Measurements from ENCODE around the gene DNLZ. TPM values are rescaled to one million over a fixed set of nuclear protein-coding genes. Genes with fewer than 3 reads are reported as not detected.

Gene DNLZ
- total and polyA plus RNA-seq, 9 of the 15 experiments (the other 6 are each of a cell fraction or from before 2014, with no cell fraction given), result 0.17 to 44.6 (median 3.4) TPM

DNA sequence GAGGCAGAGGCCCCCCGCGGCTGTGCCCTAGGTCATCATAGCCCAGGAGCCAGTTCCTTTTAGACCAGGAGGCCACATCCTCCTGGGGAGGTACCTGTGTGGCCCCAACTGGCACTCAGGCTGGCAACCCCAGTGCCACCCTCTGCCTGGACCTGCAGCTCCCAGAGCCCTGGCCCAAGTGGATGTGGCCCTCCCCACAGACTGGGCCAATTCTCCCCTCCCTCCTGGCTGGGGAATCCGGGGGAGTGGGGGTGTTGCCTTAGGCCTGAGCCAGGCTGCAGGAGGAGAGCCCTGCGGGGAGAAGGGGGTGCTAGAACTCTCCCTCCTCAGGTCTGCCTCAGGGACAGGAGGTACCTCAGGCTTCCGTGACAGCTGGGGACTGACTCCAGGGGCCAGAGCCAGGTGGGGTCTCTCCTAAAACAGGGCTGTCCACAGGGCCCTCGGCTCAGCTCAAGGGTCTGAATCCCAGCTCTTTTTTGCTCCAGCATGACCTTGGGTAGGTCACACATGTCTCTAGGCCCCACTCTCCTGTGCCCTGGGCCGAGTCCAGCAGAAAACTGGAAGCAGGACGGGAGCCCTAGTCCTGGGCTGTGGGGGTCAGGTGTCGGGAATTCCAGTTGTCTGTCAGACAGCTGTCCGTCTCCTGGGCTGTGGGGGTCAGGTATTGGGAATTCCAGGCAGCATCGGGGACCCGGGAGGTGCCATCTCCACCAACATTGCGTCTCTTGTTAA, 9.6 kb downstream of the DNLZ start:
- Histone ChIP-seq H3K4me2 (ENCODE audit: insufficient read depth, low read length) (no peak overlapping the region), H3K79me2 (ENCODE audit: control insufficient read depth, insufficient read depth, low read length) (no peaks in the 10 kb centered on the region), H3K27ac (ENCODE audit: extremely low read depth, low read depth, low read length) (no peak overlapping the region), H3K4me3 (no peak overlapping the region), H3K9me3 (replicated peaks; ENCODE audit: control insufficient read depth, insufficient read depth, low read depth, low read length) (no peaks in the 10 kb centered on the region), H4K20me1 (replicated peaks; ENCODE audit: control insufficient read depth, insufficient read depth, low read length) (no peaks in the 10 kb centered on the region; the same call in 1 of the 2 replicates), H3K4me1 (replicated peaks in 1 of 2; ENCODE audit: control insufficient read depth in 2 of 2, insufficient read depth in 2 of 2, low read length in 2 of 2) (peaks cover 0 to 92% of the 10 kb centered on the region in 2 experiments; a peak in 4 of 5 replicates), H3K36me3 (ENCODE audit: control insufficient read depth, insufficient read depth, low read length) (no peaks in the 10 kb centered on the region), H3K27me3 (ENCODE audit: control insufficient read depth in 2 of 2, insufficient read depth in 2 of 2, low read length in 2 of 2) (no peaks in the 10 kb centered on the region), H2AFZ (ENCODE audit: low read depth, low read length) (no peak overlapping the region), H3K9ac (ENCODE audit: insufficient read depth in 1 of 2, low read depth in 2 of 2, low read length in 2 of 2) (peak overlapping the region in 1 of 2 experiments; percentile 56; a peak in 2 of 4 replicates), H3K9me1 (ENCODE audit: control insufficient read depth, insufficient read depth, low read length) (no peaks in the 10 kb centered on the region)
- BruUV-seq (replicated peaks), result no TSS peak
- TF ChIP-seq POLR2G (IDR thresholded peaks at IDR 0.05; ENCODE audit: low read depth, low read length), result peak; percentile 57; the same call in 1 of the 2 replicates
- TF ChIP-seq HDAC2 (IDR thresholded peaks at IDR 0.05), result no peak
- TF ChIP-seq MTA1 (IDR thresholded peaks at IDR 0.05; ENCODE audit: borderline replicate concordance), result no peak
- peak; percentile 35; the same call in 1 of the 2 replicates for TF ChIP-seq ZFX (CRISPR knock-in tag; IDR thresholded peaks at IDR 0.05)
- peak; percentile 30; the same call in 1 of the 2 replicates for TF ChIP-seq VEZF1 (CRISPR knock-in tag; IDR thresholded peaks at IDR 0.05)
- no peak for TF ChIP-seq ZEB2 (IDR thresholded peaks at IDR 0.05)
- POLR2A ChIA-PET, result interaction anchor here (0.6 to 1.9 kb wide), 4 partner anchors 9 to 374 kb away, joined by 3 to 9 read pairs (median 3); partner anchors contain the start of gene DNLZ
- in situ Hi-C loops (cut with MboI) (no loop called here), intact Hi-C loops (cut with micrococcal nuclease) (no loop called here)
- DNase-seq (ENCODE audit: extremely low read depth in 1 of 4, low spot score in 3 of 4) (peak in 2 of 4 experiments; percentile 32 to 37), FAIRE-seq (no peak), ATAC-seq (peak; percentile 28)
- 45% methylated on average over 12 of the region's 13 CpGs for WGBS (ENCODE audit: insufficient coverage, low coverage, missing lambda C conversion rate)
- CTCF ChIA-PET (ENCODE audit: low intra/inter-chr PET ratio), result interaction anchor here (1.1 kb wide), 1 partner anchor 8 kb away, joined by 3 read pairs; no protein-coding TSS in a partner anchor

Data from K562 (cell line).